Measurements from ENCODE around the gene IFNAR2. TPM values are rescaled to one million over a fixed set of nuclear protein-coding genes. Genes with fewer than 3 reads are reported as not detected.

The IFNAR2 gene
- total and polyA plus RNA-seq, 2 experiments from 2014 or later, result 16.8 to 18.2 TPM

DNA sequence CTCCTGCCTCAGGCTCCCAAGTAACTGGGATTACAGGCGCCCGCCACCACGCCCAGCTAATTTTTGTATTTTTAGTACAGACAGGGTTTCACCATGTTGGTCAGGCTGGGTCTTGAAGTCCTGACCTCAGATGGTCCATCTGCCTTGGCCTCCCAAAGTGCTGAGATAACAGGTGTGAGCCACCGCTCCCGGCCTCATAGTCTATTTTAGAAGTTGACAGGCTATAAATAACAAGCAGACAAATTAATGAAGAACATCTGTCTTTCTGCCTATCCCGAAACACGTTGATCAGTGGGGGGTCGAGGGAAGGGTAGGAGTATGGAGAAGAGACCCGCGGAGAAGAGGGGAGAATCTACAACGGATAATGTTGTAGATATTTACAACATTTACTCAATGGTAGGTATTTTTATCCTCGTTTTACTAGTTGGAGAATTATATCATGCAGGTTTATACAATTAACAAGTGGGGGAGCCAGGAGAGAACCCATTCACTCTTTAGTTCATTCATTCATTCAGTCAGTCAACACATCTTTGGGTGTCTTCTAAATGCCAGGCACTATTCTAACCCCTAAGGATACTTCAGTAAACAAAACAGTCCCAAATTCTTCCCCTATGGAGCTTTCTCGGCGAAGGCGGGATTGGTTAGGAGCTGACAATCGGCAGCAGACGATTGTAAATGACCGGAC, 497 bp upstream of the IFNAR2 start:
- no peaks in the 10 kb centered on the region for H3K36me3 ChIP-seq (ENCODE audit: insufficient read depth)
- H2AFZ ChIP-seq, result peak overlapping the region; percentile 92
- no peak overlapping the region for H3K27ac ChIP-seq (ENCODE audit: low read depth)
- peaks cover 5% of the 10 kb centered on the region; the same call in 1 of the 2 replicates for H3K27me3 ChIP-seq (ENCODE audit: insufficient read depth)
- H3F3A ChIP-seq (replicated peaks; ENCODE audit: low read depth), result no peaks in the 10 kb centered on the region; the same call in 1 of the 2 replicates
- peaks cover 5% of the 10 kb centered on the region for H3K27me3 Mint-ChIP-seq (ENCODE audit: insufficient read depth, low read depth, poor library complexity)
- peaks cover 24% of the 10 kb centered on the region for H3K4me1 ChIP-seq (ENCODE audit: insufficient read depth)
- peak overlapping the region; percentile 77 for H3K4me2 ChIP-seq
- TF ChIP-seq STAT1 (IDR thresholded peaks at IDR 0.05; ENCODE audit: unreplicated experiment), result no peak
- H4K20me1 ChIP-seq (replicated peaks; ENCODE audit: insufficient read depth), result 0 out of 2 replicates have a peak, but pooled peaks cover 3% of the 10 kb centered on the region
- DNase-seq (ENCODE audit: low spot score) (peak; percentile 15), ATAC-seq (no peak)
- H3K27ac Mint-ChIP-seq, result 0 out of 2 replicates have a peak overlapping the region, but pooled peaks have one; percentile 11
- no peaks in the 10 kb centered on the region for H3K9me3 Mint-ChIP-seq
- peaks cover under 1% of the 10 kb centered on the region; the same call in 1 of the 3 replicates for H3K36me3 Mint-ChIP-seq (ENCODE audit: low read depth)
- H3K9me2 ChIP-seq (ENCODE audit: insufficient read depth), result no peaks in the 10 kb centered on the region
- H3K4me3 Mint-ChIP-seq, result peak overlapping the region; percentile 84
- H3K4me1 Mint-ChIP-seq, result peaks cover 25% of the 10 kb centered on the region
- peaks cover 33% of the 10 kb centered on the region for H3K79me2 ChIP-seq (replicated peaks; ENCODE audit: insufficient read depth)
- H3K4me3 ChIP-seq, result peak overlapping the region; percentile 93

- peaks cover 30% of the 10 kb centered on the region for H3K4me1 Mint-ChIP-seq
Observed at GRCh38 chr21:33230545-33231324, 997 bp downstream of the IFNAR2 start.

More at GRCh38 chr21:33230545-33231324, 997 bp downstream of the IFNAR2 start:
- Histone ChIP-seq H3K27ac (ENCODE audit: low read depth) (peak overlapping the region; percentile 88; the same call in 1 of the 2 replicates), H3K4me1 (ENCODE audit: insufficient read depth) (peaks cover 24% of the 10 kb centered on the region), H3K27me3 (ENCODE audit: insufficient read depth) (peaks cover 5% of the 10 kb centered on the region; the same call in 1 of the 2 replicates), H3K4me3 (peak overlapping the region; percentile 93), H3K36me3 (ENCODE audit: insufficient read depth) (no peaks in the 10 kb centered on the region), H3K4me2 (peak overlapping the region; percentile 86), H3F3A (replicated peaks; ENCODE audit: low read depth) (no peaks in the 10 kb centered on the region; the same call in 1 of the 2 replicates), H3K9me2 (ENCODE audit: insufficient read depth) (no peaks in the 10 kb centered on the region), H2AFZ (peak overlapping the region; percentile 90), H4K20me1 (replicated peaks; ENCODE audit: insufficient read depth) (0 out of 2 replicates have a peak, but pooled peaks cover 3% of the 10 kb centered on the region), H3K79me2 (replicated peaks; ENCODE audit: insufficient read depth) (peaks cover 37% of the 10 kb centered on the region)
- Mint-ChIP-seq H3K4me3 (peak overlapping the region; percentile 86), H3K27ac (no peak overlapping the region), H3K9me3 (no peaks in the 10 kb centered on the region; the same call in 2 of the 3 replicates), H3K27me3 (ENCODE audit: insufficient read depth, low read depth, poor library complexity) (peaks cover 5% of the 10 kb centered on the region), H3K36me3 (ENCODE audit: low read depth) (peaks cover 12% of the 10 kb centered on the region)
- peak; percentile 78 for ATAC-seq
- DNase-seq (ENCODE audit: low spot score), result peak; percentile 86
- 0 out of 2 replicates have a peak, but pooled peaks have one; percentile 20 for TF ChIP-seq POLR2AphosphoS5 (IDR thresholded peaks at IDR 0.05; ENCODE audit: low read depth)
- no peak for TF ChIP-seq JUNB (IDR thresholded peaks at IDR 0.05; ENCODE audit: unreplicated experiment)
- peak; percentile 49 to 50 for TF ChIP-seq CTCF (conservative IDR thresholded peaks at IDR 0.05; ENCODE audit: low read depth in 2 of 2)
- peak; percentile 26; the same call in 1 of the 2 replicates for TF ChIP-seq CREB1 (CRISPR knock-in tag; IDR thresholded peaks at IDR 0.05; ENCODE audit: low read depth)
- TF ChIP-seq STAT1 (IDR thresholded peaks at IDR 0.05; ENCODE audit: unreplicated experiment), result no peak
- TF ChIP-seq ZNF462 (CRISPR knock-in tag; IDR thresholded peaks at IDR 0.05), result no peak
- TF ChIP-seq EZH2 (IDR thresholded peaks at IDR 0.05; ENCODE audit: low read depth, unreplicated experiment), result no peak
- TF ChIP-seq ZNF114 (CRISPR knock-in tag; IDR thresholded peaks at IDR 0.05), result no peak
